HG03565 (cell line): ENCODE results near the gene ISG20L2.

Source experiments
- ATAC-seq: cut with Tn5 transposase; IDR thresholded peaks from one replicate; pipeline ENCODE4 v1.9.1; 2021; ENCODE audit warnings: mild to moderate bottlenecking, moderate library complexity; ENCODE audit not compliant: unreplicated experiment

The ISG20L2 gene

DNA sequence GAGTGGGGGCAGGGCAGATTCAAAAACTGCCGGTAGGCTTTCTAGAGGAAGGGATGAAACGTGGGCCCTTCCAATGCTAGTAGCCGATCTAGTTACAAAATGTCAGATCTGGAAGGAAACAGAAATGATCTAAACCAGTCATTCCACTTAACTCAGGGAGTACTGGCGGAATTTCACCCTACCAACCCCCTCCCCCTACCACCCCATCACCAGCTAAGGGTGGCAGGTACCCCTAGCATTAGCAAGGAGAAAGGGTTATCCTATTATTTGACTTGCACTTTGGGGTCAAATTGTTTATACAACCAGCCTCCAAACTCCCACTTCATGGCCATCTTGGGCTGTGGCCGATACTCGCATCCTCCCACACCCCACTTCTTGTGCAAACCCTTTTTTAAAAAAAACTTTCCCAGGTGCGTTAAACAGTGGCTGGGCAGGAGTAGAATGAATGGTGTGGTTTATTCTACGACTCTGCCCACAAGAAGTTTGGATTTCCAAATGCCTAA lies 13.0 kb upstream of the ISG20L2 start:
- ATAC-seq, result no peak

DNA sequence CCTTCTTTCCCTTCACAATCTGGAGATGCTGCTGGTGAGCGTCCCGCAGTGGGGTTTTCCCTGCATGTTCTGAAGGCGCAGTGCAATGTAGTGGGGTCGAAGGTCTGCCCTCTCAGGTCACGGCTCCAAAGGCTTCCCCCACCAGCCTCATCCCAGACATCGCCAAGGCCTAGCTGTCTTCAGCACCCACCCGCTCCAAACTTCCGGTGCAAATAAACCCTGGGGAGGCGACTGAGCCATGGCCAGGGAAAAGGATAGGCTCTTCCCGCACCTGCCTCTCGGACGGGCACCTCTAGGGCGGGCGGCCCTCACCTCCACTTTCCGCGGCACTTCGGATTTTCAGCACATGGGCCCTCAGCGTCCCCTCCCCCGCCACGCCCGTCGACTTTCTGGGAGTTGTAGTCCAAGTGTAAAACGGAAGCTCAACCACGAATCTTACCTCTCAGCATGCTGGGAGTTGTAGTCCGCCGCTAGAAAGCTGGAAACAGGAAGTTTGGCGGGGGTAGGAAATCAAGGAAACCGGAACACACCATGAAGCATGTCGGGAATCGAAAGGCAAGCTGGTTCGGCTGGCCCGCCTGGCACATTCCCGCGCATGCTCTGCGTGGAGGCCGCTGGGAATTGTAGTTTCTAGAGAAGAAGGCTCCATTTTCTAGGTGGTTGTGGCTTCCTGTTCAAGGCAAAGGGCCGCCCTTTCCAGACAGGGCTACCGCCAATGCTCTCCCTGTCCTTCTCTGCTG lies 12.3 kb upstream of the ISG20L2 start, which contains the start of gene MRPL24:
TSS of gene MRPL24 (minus strand) at position 348 of the 740 bp plus-strand sequence. CDS start 2,384 bp downstream, outside the sequence.
- ATAC-seq, result peak; percentile 81

DNA sequence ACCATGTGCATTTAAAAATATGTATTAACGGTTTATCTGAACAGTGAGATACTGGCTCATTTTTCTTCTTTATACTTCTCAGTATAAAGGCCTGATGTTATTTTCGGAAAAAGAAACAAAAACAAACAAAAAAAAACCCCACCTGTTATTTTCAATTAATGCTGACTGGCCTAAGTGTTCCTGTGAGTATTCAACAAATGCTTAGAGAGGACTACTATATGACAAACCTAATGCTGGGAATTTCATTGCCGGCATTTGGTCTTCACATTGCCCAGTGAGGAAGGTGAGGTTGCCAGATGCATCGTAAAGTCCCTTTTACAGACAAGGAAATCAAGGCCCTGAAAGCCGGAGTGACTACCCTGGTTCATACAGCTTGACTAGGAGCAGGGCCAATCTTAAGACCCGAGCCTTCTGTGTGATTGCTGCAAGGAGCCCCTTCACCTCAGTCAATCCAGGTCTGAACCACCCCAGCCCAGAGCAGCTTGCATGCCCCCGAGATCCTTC lies 11.7 kb upstream of the ISG20L2 start:
- ATAC-seq, result no peak

DNA sequence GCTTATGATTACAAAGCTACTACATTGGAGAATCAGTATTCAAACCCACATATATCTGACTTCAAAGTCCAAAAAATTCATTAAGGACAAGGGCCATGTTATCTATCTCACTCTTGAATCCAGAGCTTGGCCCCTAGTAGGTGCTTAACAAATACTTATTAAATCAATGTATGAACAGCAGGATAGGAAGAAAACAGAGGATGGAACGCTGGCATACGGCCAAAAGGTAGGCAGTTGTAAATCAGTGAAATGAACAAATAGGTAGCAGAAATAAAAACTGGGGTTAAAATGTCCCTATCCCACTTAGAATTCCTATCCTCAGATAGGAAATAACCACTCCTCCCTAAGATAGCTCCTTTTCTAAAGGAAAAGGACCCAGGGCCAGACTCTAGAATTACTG lies 10.3 kb upstream of the ISG20L2 start:
- no peak for ATAC-seq

DNA sequence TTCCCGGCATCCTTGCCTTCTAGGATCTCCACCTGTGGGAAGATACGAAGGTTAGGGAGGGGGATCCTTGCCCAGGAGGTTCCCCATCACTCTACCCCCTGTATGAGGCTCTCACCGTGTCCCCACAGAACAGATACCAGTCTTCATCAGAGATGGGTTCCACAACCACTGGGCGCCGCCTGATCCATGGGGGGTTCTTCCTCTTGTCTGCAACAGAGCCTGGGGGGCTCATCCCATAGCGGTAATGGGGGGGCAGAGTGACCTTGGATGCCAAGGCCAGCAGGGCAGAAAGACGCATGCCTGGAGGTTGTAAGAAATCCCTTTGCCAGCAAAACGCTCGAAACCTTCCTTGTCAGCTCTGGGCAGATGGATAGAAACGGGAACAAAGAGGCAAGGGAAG lies 9.8 kb upstream of the ISG20L2 start:
- ATAC-seq, result no peak

DNA sequence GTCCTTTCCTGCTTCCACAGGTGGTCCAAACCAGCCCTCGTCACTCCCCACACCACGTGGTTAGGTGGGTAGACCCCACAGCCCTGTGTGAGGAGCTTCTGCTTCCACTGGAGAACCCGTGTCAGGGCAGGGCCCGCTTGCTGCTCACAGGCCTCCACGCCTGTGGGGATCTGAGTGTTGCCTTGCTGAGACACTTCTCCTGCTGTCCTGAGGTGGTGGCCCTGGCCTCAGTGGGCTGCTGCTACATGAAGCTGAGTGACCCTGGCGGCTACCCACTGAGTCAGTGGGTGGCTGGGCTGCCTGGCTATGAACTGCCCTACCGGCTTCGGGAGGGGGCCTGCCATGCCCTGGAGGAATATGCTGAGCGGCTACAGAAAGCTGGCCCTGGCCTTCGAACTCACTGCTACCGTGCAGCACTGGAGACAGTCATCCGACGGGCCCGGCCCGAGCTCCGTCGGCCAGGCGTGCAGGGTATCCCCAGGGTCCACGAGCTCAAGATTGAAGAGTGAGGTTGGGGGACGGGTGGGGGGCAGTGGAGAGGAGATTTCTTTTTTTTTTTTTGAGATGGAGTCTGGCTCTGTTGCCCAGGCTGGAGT lies 5.5 kb upstream of the ISG20L2 start:
- ATAC-seq, result no peak

DNA sequence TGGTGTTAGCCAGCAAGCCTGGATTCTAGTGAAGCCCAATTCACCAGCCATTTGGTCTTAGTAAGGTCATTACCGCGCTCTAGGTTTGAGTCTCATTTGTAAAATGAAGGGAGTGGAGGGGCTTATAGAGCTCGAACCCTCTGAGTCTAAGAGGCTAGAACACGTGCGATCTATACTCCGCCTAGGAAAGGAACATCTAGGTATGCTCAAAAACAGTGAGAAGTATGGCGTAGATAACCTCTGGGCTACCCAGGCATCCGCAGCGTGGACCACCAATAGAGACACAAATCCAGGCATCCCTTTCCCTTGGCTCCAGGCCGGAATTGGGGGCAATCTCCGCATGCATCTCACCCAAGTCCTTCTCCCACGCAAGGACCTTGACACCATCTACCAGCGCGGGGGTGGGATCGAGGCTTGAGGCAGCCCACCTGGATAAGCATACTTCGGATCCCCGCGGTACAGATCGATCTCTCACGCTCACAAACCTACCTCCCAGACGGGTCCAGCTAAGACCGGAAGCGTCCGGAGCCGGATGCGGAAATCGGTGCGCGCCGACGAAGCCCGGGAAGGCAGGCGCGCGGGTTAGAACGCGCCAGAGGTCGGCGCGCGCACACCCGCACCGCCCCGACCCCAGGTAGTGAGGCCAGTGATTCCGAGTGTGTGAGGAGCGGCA lies 504 bp downstream of the ISG20L2 start, which contains the start of gene METTL25B:
TSS of gene METTL25B (plus strand) at position 544 of the 673 bp plus-strand sequence. CDS start 636 bp downstream, outside the sequence.
- peak; percentile 26 for ATAC-seq

DNA sequence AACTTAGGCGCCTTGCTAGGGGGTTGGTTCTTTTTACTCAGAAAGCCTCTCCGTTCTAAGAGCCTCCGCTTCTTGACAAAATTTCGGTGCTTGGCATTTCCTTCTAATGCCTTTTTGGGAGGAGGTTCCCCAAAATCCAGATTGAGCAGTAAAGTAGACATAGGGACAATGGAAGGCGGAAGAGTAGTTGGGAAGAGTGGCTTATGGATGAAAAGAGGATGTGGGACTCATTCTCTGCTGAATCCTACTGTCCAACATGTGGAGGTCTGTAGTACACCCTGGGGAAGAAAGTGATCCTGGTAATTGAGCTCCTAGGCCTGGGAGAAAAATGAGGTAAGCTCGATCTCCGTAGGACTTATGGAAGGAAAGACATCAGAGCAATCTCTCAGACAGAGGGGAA lies 1.1 kb downstream of the ISG20L2 start:
- ATAC-seq, result no peak

DNA sequence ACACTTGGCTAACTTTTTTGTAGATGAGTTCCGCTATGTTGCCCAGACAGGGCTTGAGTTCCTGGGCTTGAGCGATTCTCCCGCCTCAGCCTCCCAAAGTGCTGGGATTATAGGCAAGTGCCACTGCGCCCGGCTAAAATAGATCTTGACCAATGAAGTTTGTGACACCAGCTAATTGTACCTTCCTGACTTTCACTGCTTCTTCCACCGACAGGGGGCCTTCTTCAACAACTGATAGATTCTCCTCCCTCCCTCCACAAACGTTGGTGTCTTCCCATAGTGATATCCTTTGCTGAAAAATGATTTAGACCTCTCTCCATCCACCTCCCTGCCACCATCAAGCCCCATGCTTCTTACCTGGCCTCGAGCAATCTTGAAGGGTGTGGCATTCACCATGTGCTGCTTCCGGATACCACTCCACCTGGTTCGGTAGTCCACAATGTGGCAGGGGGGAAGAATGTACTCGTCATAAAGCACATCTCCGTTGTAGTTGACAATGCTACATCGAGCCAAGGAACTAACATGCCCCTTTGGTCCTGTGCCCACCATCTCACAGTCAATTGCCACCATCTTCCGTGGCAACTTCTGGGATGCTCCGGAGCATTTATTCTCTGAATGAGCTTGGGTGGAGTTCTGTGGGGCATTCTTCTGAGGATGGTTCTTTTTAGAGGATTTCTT lies 1.9 kb downstream of the ISG20L2 start:
- no peak for ATAC-seq

DNA sequence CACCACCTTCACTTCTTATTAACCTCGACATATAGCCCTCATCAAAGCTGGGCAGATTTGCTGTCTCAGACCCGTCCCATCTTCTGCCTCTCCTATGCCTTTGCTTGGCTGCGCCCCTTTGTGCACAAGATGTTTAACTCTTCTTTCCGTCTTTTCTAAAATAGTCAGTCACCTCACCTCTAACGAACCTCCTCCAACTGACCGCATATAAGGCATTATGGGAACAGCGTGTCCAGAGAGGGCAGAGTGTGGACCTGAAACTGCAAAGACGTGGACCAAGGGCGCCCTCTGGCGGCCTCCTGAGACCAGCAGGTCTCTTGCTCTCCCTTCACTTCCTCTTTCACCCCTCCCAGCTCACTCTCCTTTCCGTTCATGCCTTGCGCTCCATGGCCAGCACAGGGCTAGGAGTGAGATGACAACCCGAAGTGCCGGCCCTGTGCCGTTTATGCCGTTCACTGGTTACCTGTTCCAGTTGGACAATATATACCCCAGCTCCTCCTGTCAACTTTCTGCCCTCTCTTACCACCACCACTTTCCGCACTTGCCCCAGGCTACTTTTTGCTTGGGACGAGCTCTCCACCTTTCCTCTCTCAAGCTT lies 2.8 kb downstream of the ISG20L2 start:
- ATAC-seq, result no peak

DNA sequence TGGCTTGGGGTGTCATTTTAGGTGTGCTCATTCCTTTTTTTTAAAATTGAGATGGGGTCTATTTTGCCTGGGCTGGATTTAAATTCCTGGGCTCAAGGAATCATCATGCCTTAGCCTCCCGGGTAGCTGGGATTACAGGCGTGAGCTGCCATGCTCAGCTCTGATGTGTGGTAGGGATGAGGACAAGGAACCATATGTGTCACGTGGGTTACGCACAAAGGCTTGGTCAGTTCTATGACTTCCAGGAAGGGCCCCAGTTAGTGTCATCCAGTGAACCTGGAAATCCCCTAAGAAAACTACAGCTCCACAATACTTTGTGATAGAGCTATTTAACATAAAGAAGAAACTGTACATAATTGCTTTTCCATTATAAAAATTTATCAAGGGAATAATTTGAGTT lies 7.0 kb downstream of the ISG20L2 start:
- no peak for ATAC-seq

DNA sequence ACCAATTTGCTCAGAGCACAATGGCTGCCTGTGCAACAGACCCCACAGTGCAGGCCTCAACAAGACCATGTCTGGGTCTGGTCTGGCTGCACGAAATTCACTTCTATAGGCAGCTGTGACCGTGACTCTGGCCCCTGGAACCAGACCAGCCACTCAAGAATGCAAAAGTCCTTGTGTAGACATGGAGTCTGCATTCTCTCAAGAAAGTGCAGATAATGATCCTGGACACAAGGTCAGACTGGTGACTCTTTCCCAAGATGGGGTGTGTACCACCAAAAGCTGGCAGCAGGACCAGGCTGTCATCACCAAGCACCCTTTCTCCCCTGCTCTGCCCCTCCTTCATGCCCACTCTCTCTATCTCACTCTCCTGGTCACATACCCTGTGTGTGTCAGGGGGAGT lies 7.4 kb downstream of the ISG20L2 start:
- no peak for ATAC-seq

DNA sequence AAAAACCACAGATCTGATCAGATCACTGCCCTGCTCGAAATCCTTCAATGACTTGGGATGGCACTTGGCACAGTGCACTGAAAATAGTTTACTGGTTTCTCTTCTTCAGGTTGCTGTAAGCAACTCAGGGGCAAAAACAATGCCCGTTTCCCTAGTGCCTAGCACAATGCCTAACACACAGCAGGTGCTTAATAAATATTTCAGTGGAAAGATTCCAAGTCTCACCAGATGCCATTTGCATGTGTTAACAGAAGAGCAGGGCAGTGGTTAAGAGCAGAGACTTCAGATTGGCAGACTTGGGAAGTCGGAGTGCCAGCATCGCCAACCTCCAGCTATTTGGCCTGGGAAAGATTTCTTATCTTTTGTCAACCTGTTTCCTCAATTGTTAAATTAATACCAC lies 11.2 kb downstream of the ISG20L2 start:
- ATAC-seq, result no peak

DNA sequence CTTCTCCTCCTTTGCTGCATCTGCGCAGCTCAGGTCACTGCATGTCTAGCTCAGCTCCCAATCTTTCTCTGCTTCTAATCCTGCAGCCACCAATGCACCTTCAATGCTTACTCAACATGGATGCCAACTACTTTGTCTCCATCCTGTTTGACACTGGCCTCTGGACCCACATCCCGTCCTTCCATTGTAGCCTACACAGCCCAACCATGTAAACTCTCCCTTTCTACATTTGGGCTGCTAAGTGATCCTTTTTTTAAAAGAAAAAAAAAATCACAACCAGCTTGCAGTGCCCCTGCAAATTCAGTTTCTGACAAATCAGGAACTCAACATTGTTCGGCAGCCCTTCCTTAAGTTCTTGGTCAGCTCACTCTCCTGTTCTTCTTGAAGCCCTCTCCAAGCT lies 13.7 kb downstream of the ISG20L2 start:
- no peak for ATAC-seq

DNA sequence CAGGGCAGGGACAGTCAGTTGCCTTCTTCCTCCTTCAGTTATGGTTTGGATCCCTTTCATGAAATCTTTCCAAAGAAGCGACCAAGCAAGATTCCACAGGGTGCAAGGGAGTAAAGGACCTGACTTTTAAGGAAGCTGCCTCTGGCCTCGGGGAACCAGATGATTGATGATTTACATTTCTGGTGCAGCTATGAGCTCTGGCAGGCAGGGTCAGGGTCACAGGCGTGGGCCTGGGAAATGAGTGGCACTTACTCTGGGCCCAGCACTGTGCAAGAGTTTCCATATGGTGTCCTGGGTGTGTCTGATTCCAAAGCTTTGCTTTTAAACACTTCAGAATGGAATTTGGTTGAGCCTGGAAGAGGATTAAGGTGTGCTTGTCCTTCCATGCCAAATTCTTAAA lies 15.9 kb downstream of the ISG20L2 start:
- ATAC-seq, result no peak

DNA sequence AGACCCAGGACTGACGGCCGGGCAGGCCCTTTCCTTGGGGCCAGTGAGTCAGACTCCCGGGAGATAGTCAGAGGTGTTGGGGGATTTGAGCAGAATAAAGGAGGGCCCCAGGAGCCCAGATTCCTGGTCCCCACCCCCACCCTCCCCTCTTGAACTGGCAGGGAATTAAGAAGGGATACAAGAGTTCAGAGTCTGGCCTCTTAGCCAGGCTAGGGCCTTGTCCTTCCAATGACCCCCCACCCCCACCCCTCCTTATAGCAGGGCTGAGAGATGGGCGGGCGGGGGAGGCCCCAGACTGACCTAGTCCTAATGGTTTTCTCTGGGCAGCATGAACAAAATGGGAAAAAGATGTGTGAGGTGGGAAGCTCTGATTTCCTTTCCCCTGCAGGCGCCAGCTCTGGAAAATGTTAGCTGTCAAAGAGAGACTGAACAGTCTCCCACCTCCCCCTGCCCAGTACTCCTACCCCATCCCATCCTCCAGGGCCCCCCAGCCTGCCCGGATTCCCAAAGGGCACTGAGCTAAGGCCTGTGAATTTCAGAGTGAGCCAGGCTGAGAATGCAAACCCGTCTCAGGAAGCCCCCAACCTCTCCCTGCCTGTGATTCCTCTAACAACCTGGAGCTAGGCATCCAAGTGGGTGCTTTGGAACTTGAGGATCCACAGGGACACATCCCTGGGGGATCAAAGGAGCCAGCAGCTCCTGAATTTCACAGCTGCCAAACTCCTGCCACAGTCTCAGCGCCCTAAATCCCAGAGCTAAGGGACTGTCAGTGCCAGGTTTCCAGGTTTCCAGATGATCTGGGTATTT lies 17.4 kb downstream of the ISG20L2 start:
- ATAC-seq, result no peak

DNA sequence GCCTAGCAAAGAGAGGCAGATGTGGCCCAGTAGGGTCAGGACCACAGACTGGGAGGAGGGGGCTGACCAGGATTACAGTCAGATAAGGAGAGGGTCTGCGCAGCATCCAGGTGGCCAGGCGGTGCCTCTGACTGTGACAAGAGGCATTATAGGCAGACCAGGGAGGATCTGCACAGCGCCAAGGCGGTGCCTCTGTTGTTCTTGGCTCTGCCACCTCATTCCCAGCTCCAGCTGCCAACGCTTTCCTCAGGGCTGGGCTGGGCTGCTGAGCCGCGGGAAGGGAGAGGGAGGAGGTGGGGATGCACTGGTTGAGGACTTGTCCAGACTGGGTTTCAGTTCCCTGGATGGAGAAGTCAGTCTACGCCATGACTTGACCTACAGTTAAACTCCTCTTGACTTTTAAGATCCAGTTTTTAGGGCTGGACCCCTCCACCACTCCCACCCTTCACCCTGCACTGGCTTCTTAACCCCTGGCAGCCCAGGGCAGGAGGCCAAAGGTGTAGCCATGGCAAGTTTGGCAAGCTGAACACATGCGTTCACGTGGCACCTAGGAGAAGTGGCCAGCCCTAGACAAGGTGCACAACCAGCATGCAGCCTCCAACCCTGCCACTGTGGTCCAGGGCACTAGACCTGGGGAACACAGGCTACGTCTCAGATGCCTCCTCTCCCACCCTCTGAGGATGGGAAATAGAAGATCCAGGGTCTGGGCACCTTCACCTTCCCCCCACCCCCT lies 18.6 kb downstream of the ISG20L2 start:
- ATAC-seq, result no peak

DNA sequence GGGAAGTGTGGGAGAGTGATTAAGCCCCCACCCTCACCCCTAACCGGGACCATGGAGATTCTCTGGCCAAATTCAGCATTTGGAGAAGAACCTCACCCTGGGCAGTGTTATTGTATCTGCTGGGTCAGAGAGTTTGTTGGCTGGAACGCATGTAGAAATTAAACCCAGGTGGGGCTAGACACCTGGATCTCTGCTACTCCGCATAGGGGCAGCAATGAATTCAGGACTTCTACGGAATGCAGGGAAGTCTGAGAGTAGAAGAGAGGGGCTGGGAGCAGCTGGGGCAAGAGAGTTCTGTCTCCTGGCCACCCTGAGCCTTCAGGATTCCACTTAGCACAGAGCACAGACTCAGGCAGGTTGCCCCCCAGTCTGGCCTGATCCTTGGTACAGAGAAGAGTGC lies 19.5 kb downstream of the ISG20L2 start:
- no peak for ATAC-seq

DNA sequence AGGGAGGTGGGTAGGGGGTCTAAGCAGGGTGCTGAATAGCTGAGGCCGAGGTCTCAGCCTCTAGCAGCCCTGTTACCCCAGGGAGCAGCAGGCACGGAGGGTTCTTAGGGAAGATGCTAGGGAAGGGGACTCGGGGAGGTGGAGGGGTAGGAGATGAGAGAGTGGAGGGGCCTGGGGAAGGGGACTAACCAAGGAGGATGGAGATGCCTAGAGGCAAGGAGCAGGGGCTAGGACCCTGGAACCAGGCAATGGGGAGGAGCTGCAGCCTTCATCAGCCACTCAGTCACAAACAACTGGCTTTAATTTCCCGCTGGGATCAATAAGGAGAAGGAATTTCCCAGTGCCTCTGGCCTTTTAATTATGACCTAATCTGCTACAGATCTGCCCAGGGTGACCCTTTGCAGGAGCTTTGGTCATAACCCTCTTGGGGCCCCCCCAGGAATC lies 20.3 kb downstream of the ISG20L2 start:
- no peak for ATAC-seq
